ENCODE results near the gene FGF5. TPM values are rescaled to one million over a fixed set of nuclear protein-coding genes. Genes with fewer than 3 reads are reported as not detected.

The FGF5 gene
- total RNA-seq, 1 donor from 2014 or later: 0.07 TPM

GRCh38 chr4:80226094-80226493 is 40.4 kb upstream of the FGF5 start:
- no peak for TF ChIP-seq CTCF (IDR thresholded peaks at IDR 0.05; ENCODE audit: unreplicated experiment)
- Mint-ChIP-seq H3K27ac (no peak overlapping the region), H3K4me3 (no peak overlapping the region), H3K9me3 (no peaks in the 10 kb centered on the region), H3K27me3 (ENCODE audit: low read depth) (peaks cover 50% of the 10 kb centered on the region), H3K4me1 (no peaks in the 10 kb centered on the region), H3K36me3 (no peaks in the 10 kb centered on the region)
- DNase-seq (ENCODE audit: low spot score in 2 of 2, unreplicated experiment in 2 of 2): no peak

DNA sequence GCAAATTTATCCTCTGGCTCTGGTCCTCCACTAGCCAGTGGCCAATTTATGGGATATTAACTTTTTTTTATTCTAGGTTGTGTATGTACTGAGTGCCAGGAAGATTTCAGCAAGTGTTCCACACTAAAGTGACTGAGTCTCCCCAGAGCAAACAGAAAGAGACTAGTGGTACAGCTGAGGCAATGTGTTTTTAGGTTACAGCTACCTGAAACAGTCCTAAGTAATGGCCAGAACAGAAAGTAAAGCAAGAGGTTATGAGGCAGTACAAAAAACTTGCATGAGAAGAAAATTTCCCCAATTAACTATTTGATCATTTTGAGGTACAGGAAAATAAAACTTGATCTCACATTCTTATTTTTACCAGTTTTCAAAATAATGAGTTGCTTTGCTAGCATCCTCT is 38.0 kb upstream of the FGF5 start:
- H3K27me3 Mint-ChIP-seq (ENCODE audit: low read depth): peaks cover 55% of the 10 kb centered on the region
- TF ChIP-seq CTCF (IDR thresholded peaks at IDR 0.05; ENCODE audit: unreplicated experiment): no peak
- H3K27ac Mint-ChIP-seq: no peak overlapping the region
- no peaks in the 10 kb centered on the region for H3K9me3 Mint-ChIP-seq
- no peak for DNase-seq (ENCODE audit: low spot score in 2 of 2, unreplicated experiment in 2 of 2)
- no peaks in the 10 kb centered on the region for H3K4me1 Mint-ChIP-seq
- no peak overlapping the region for H3K4me3 Mint-ChIP-seq
- H3K36me3 Mint-ChIP-seq: no peaks in the 10 kb centered on the region

- Mint-ChIP-seq H3K27me3 (ENCODE audit: low read depth) (peaks cover 58% of the 10 kb centered on the region), H3K4me1 (no peaks in the 10 kb centered on the region), H3K27ac (no peak overlapping the region), H3K36me3 (no peaks in the 10 kb centered on the region), H3K9me3 (no peaks in the 10 kb centered on the region), H3K4me3 (no peak overlapping the region)
- no peak for TF ChIP-seq CTCF (IDR thresholded peaks at IDR 0.05; ENCODE audit: unreplicated experiment)
- DNase-seq (ENCODE audit: low spot score in 2 of 2, unreplicated experiment in 2 of 2): no peak
These were observed 37.3 kb upstream of the FGF5 start for GRCh38 chr4:80229128-80229527.

DNA sequence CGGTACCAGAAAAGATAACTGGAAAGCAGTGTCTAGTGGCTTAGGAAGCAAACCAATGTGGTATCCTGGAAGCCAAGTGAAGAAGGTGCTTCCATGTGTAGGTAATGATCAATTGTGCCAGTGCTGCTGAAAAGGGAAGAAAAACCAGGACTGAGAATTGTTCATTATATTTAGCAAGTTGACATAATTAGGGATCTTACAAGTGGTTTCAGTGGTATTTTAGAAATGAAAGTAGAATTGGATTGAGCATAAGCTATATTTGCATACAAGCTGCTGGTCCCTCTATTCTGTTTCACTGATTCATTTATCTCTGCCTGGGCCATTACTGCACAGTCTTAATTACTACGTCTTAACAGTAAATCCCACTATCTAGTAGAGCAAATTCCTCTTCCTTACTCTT is 36.9 kb upstream of the FGF5 start:
- no peaks in the 10 kb centered on the region for H3K36me3 Mint-ChIP-seq
- no peaks in the 10 kb centered on the region for H3K9me3 Mint-ChIP-seq
- H3K27ac Mint-ChIP-seq: no peak overlapping the region

DNA sequence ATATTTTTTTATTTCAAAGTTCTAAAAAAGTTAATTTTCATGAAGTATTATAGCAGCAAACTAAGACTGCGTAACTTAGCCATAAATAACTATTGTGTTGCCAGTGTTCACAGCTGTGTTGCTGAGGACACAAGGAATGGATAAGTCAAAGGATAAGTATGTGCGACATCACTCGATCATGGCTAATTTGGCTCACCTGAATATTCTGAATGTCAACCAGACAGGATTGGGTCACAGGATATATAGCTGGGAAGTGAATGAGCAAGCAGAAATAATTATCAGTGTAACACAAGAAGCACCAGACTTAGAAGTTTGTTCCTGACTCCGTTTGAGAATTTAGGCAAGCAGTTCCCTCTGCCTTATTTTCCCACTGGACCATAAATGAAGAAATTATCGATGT is 35.3 kb upstream of the FGF5 start:
- no peaks in the 10 kb centered on the region for H3K4me1 Mint-ChIP-seq
- peaks cover 71% of the 10 kb centered on the region for H3K27me3 Mint-ChIP-seq (ENCODE audit: low read depth)
- H3K27ac Mint-ChIP-seq: no peak overlapping the region
- no peak for DNase-seq (ENCODE audit: low spot score in 2 of 2, unreplicated experiment in 2 of 2)
- H3K9me3 Mint-ChIP-seq: no peaks in the 10 kb centered on the region
- no peaks in the 10 kb centered on the region for H3K36me3 Mint-ChIP-seq
- no peak for TF ChIP-seq CTCF (IDR thresholded peaks at IDR 0.05; ENCODE audit: unreplicated experiment)
- no peak overlapping the region for H3K4me3 Mint-ChIP-seq

More for the DNA sequence above, 36.9 kb upstream of the FGF5 start:
- H3K27me3 Mint-ChIP-seq (ENCODE audit: low read depth): peaks cover 62% of the 10 kb centered on the region
- no peak for DNase-seq (ENCODE audit: low spot score in 2 of 2, unreplicated experiment in 2 of 2)
- no peak for TF ChIP-seq CTCF (IDR thresholded peaks at IDR 0.05; ENCODE audit: unreplicated experiment)
- H3K4me3 Mint-ChIP-seq: no peak overlapping the region
- H3K4me1 Mint-ChIP-seq: no peaks in the 10 kb centered on the region

DNA sequence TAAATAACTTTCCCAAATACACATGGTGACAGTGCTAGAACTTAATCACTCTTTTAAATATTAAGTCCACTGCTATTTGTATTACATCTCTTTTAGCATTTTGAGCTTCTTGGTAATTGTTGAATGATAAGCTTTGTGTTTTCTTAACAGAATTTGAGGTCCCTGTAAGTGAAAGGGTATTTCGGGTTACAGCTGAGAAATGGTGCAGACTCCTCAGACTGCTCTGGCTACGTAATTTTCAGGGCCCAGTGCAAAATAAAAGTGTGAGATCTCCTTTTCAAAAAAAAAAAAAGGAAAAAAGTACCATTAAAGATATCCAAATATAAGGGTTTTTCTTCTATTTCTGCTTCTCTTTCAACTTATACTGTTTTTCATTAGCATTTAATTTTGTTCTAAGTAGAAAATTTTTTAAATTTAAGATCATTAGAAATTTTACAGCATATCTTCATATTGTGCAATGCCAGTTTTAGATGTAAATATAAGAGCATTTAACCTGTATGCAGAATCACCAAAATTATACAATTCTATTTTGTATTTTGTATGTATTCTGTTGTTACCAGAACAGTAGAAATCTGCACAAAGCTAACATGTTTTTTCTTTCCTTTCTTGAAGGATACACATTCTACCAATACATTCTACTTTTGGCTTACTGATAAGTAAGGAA is 33.6 kb upstream of the FGF5 start:
- H3K4me3 Mint-ChIP-seq: no peak overlapping the region
- TF ChIP-seq CTCF (IDR thresholded peaks at IDR 0.05; ENCODE audit: unreplicated experiment): no peak
- DNase-seq (ENCODE audit: low spot score in 2 of 2, unreplicated experiment in 2 of 2): no peak
- no peak overlapping the region for H3K27ac Mint-ChIP-seq
- no peaks in the 10 kb centered on the region for H3K9me3 Mint-ChIP-seq
- peaks cover 85% of the 10 kb centered on the region for H3K27me3 Mint-ChIP-seq (ENCODE audit: low read depth)
- H3K4me1 Mint-ChIP-seq: no peaks in the 10 kb centered on the region
- no peaks in the 10 kb centered on the region for H3K36me3 Mint-ChIP-seq

Data from mesothelial cell of epicardium (in vitro differentiated cells).